ENCODE data around the gene RAPGEF4.

Gene RAPGEF4

DNA sequence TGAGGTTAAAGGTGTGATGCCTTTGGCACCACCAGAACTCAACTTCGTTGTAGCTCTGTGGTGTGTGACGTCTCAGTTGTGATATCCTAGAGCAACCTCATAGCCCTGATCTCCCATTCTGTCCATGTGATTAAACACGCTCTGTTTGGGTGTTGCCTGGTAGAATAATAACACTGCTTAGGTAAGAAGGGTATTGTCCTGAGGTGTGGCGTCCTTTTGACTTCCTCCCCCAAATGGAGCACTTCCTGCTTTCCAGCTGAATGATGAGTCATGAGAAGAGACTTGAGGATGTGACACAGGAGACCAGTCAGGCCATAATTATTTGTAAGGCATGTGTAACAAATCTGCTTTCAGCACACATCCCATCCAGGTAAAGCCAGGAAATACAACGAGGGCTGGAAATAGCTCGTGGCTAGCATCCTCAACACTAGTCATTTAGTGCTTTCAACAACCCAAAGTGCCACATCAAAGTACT, 100.7 kb downstream of the RAPGEF4 start:
- no peak overlapping the region for H3K27ac ChIP-seq (ENCODE audit: extremely low read depth, low read depth, low read length)

DNA sequence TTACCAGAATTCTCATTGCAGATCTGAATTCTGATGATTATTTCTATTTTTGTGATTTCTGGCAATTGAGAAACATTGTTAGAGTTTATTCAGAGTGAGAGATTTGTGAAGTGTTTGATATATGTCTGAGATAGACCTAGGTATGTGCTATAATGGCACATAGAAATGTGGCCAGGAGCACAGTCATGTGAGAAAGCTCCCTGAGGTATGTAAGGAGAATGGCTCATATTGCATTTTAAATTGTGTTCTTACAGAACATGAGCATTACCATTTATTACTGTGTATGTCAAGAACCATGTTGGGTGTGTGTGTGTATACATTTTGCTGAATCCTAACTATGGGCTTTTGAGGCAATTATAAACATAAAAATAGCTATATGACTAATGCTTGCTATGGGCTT, 101.2 kb downstream of the RAPGEF4 start:
- Histone ChIP-seq H3K9me3 (ENCODE audit: control insufficient read depth, insufficient read depth, low read depth, low read length) (no peaks in the 10 kb centered on the region), H3K36me3 (ENCODE audit: control insufficient read depth in 2 of 2, insufficient read depth in 1 of 2, low read length in 2 of 2) (no peaks in the 10 kb centered on the region), H3K4me1 (ENCODE audit: control insufficient read depth, insufficient read depth, low read length) (no peaks in the 10 kb centered on the region), H3K4me3 (ENCODE audit: low read depth, low read length) (no peak overlapping the region), H3K27ac (ENCODE audit: extremely low read depth, low read depth, low read length) (no peak overlapping the region)
- TF ChIP-seq ZNF792 (tag by site-specific recombination; IDR thresholded peaks at IDR 0.05): no peak
- TF ChIP-seq, protein P1, sequence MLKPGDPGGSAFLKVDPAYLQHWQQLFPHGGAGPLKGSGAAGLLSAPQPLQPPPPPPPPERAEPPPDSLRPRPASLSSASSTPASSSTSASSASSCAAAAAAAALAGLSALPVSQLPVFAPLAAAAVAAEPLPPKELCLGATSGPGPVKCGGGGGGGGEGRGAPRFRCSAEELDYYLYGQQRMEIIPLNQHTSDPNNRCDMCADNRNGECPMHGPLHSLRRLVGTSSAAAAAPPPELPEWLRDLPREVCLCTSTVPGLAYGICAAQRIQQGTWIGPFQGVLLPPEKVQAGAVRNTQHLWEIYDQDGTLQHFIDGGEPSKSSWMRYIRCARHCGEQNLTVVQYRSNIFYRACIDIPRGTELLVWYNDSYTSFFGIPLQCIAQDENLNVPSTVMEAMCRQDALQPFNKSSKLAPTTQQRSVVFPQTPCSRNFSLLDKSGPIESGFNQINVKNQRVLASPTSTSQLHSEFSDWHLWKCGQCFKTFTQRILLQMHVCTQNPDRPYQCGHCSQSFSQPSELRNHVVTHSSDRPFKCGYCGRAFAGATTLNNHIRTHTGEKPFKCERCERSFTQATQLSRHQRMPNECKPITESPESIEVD (tag by site-specific recombination; IDR thresholded peaks at IDR 0.05): no peak
- no peak for TF ChIP-seq ZNF155 (tag by site-specific recombination; IDR thresholded peaks at IDR 0.05)
- TF ChIP-seq ZNF843 (tag by site-specific recombination; IDR thresholded peaks at IDR 0.05): no peak
- TF ChIP-seq ZNF391 (tag by site-specific recombination; IDR thresholded peaks at IDR 0.05; ENCODE audit: borderline replicate concordance, low read depth): no peak
- TF ChIP-seq ZNF302 (tag by site-specific recombination; IDR thresholded peaks at IDR 0.05; ENCODE audit: low read depth): no peak
- TF ChIP-seq EGR2 (tag by site-specific recombination; IDR thresholded peaks at IDR 0.05; ENCODE audit: low read depth): no peak
- TF ChIP-seq SCRT1 (tag by site-specific recombination; IDR thresholded peaks at IDR 0.05; ENCODE audit: borderline replicate concordance): no peak
- TF ChIP-seq ZNF404 (tag by site-specific recombination; IDR thresholded peaks at IDR 0.05): no peak
- TF ChIP-seq, protein P2, sequence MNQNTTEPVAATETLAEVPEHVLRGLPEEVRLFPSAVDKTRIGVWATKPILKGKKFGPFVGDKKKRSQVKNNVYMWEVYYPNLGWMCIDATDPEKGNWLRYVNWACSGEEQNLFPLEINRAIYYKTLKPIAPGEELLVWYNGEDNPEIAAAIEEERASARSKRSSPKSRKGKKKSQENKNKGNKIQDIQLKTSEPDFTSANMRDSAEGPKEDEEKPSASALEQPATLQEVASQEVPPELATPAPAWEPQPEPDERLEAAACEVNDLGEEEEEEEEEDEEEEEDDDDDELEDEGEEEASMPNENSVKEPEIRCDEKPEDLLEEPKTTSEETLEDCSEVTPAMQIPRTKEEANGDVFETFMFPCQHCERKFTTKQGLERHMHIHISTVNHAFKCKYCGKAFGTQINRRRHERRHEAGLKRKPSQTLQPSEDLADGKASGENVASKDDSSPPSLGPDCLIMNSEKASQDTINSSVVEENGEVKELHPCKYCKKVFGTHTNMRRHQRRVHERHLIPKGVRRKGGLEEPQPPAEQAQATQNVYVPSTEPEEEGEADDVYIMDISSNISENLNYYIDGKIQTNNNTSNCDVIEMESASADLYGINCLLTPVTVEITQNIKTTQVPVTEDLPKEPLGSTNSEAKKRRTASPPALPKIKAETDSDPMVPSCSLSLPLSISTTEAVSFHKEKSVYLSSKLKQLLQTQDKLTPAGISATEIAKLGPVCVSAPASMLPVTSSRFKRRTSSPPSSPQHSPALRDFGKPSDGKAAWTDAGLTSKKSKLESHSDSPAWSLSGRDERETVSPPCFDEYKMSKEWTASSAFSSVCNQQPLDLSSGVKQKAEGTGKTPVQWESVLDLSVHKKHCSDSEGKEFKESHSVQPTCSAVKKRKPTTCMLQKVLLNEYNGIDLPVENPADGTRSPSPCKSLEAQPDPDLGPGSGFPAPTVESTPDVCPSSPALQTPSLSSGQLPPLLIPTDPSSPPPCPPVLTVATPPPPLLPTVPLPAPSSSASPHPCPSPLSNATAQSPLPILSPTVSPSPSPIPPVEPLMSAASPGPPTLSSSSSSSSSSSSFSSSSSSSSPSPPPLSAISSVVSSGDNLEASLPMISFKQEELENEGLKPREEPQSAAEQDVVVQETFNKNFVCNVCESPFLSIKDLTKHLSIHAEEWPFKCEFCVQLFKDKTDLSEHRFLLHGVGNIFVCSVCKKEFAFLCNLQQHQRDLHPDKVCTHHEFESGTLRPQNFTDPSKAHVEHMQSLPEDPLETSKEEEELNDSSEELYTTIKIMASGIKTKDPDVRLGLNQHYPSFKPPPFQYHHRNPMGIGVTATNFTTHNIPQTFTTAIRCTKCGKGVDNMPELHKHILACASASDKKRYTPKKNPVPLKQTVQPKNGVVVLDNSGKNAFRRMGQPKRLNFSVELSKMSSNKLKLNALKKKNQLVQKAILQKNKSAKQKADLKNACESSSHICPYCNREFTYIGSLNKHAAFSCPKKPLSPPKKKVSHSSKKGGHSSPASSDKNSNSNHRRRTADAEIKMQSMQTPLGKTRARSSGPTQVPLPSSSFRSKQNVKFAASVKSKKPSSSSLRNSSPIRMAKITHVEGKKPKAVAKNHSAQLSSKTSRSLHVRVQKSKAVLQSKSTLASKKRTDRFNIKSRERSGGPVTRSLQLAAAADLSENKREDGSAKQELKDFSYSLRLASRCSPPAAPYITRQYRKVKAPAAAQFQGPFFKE (tag by site-specific recombination; IDR thresholded peaks at IDR 0.05; ENCODE audit: borderline replicate concordance): no peak
- no peak for TF ChIP-seq ZNF571 (tag by site-specific recombination; IDR thresholded peaks at IDR 0.05)
- TF ChIP-seq ZNF433 (tag by site-specific recombination; IDR thresholded peaks at IDR 0.05; ENCODE audit: low read depth): no peak
- ChIA-PET POLR2A (interaction anchor here (0.6 kb wide), 1 partner anchor 1495 kb away, joined by 3 read pairs; no protein-coding TSS in a partner anchor), CTCF (interaction anchor here (1.2 kb wide), 1 partner anchor 95 kb away, joined by 3 read pairs; no protein-coding TSS in a partner anchor)

More for the DNA sequence above, 100.7 kb downstream of the RAPGEF4 start:
- TF ChIP-seq ZNF2 (tag by site-specific recombination; IDR thresholded peaks at IDR 0.05) (no peak), ZNF544 (tag by site-specific recombination; IDR thresholded peaks at IDR 0.05) (no peak), ZNF19 (tag by site-specific recombination; IDR thresholded peaks at IDR 0.05; ENCODE audit: low read depth) (no peak)
- TF ChIP-seq, protein P3, sequence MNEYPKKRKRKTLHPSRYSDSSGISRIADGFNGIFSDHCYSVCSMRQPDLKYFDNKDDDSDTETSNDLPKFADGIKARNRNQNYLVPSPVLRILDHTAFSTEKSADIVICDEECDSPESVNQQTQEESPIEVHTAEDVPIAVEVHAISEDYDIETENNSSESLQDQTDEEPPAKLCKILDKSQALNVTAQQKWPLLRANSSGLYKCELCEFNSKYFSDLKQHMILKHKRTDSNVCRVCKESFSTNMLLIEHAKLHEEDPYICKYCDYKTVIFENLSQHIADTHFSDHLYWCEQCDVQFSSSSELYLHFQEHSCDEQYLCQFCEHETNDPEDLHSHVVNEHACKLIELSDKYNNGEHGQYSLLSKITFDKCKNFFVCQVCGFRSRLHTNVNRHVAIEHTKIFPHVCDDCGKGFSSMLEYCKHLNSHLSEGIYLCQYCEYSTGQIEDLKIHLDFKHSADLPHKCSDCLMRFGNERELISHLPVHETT (tag by site-specific recombination; IDR thresholded peaks at IDR 0.05): no peak
- TF ChIP-seq, protein P4, sequence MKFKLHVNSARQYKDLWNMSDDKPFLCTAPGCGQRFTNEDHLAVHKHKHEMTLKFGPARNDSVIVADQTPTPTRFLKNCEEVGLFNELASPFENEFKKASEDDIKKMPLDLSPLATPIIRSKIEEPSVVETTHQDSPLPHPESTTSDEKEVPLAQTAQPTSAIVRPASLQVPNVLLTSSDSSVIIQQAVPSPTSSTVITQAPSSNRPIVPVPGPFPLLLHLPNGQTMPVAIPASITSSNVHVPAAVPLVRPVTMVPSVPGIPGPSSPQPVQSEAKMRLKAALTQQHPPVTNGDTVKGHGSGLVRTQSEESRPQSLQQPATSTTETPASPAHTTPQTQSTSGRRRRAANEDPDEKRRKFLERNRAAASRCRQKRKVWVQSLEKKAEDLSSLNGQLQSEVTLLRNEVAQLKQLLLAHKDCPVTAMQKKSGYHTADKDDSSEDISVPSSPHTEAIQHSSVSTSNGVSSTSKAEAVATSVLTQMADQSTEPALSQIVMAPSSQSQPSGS (tag by site-specific recombination; IDR thresholded peaks at IDR 0.05; ENCODE audit: low read depth): no peak
- H3K9me3 ChIP-seq (ENCODE audit: control insufficient read depth, insufficient read depth, low read depth, low read length): no peaks in the 10 kb centered on the region
- H3K4me1 ChIP-seq (ENCODE audit: control insufficient read depth, insufficient read depth, low read length): no peaks in the 10 kb centered on the region
- POLR2A ChIA-PET: interaction anchor here (0.6 kb wide), 2 partner anchors 23 to 1496 kb away, joined by 3 read pairs; no protein-coding TSS in a partner anchor
- CTCF ChIA-PET: interaction anchor here (0.6 to 1.8 kb wide), 4 partner anchors 10 to 474 kb away, joined by 3 to 11 read pairs (median 3); no protein-coding TSS in a partner anchor
- H3K36me3 ChIP-seq (ENCODE audit: control insufficient read depth in 2 of 2, insufficient read depth in 1 of 2, low read length in 2 of 2): no peaks in the 10 kb centered on the region
- no peak overlapping the region for H3K4me3 ChIP-seq (ENCODE audit: low read depth, low read length)
